ENCODE results near the gene GABRG3.

GABRG3 gene

DNA sequence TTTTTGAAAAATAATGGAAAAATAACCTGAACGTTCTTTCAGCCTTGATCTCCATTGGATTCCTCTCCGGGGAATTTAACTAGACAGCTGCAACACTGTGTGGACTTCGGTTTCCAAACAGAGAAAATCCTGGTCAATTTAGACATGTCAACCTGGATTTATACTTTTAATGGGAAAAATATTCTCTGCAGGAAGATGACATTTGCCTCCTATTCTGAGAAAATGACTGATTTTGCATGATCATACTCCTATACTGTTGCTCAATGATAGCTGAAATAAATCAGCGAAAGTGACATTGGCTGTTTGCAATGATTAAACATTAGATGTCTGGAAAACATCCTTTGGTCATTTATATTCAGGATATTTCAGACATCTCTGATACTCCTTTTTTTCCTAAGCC lies 94.8 kb downstream of the GABRG3 start:
- no peak for DNase-seq

DNA sequence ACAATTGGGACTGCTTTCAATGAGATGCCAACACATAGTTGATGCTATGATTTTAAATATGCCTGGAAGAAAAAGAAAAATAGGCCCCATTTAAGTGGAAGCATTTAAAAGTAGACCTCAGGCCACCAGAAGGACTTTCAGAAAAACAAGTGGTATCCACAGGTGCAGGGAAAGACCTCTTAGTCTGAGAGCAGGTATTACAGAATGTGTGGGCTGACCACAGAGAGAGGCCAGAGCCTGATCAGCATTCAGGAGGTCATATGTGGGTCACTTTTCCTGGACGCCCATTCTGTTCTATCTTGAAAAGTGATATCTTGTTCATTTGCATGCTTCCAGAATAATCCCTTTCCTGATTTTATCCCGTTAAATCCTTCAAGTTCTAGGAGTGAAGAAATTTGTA lies 95.5 kb downstream of the GABRG3 start:
- DNase-seq, result no peak

DNA sequence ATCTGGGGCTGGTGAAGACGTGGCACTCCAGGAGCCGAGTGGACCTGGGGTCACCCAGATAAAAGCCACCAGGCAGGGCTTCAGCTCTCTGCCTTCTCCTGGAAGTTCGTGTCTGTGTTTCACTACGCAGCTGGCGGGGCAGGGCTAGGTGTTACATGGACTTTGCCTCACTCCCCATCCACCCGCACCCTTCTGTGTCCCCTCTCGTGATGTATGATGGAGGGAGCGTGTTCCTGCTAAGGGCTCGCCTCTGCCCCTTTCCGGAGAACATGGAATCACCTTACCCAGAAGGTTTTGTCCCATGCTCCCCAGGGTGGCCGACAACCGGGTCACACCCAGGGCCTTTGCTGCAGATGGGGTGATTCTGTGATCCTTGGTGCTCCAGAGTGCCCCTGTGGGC lies 96.2 kb downstream of the GABRG3 start:
- no peak for DNase-seq

DNA sequence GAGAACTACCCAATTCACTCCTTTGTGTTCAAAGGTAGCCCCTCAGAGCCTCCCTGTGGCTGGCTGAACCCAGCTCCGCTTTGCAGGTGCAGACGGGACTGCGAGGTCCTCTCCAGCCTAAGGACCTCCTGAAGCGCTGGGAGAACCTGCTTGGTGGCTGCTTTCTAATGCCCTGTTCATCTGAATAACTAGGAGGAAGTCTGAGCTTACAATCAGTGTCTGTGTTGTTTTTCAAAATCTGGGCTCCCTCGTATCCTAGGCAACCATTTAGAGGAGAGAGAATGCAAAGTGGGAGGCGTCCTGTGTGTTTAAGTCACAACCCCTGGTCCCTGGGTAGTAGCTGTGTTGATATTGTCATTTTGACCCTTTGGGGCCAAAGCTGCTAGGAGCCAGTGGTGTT lies 99.9 kb downstream of the GABRG3 start:
- no peak for DNase-seq

DNA sequence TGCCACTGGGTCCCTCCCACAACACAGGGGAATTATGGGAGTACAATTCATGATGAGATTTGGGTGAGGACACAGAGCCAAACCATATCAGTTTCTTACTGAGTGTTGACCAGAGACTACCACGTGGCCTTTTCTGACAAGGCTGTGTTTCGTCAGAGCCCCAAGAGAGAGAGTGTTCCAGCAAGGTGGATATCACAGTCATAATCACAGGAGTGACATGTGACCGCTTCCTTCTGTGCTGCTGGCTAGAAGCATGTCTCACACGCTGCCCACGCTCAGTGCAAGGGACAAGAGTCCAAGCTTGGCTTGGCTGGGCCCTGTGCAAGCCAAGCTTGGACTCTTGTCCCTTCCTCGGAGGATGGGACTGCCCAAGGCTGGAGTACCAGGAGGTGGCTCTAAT lies 103.2 kb downstream of the GABRG3 start:
- DNase-seq, result no peak

DNA sequence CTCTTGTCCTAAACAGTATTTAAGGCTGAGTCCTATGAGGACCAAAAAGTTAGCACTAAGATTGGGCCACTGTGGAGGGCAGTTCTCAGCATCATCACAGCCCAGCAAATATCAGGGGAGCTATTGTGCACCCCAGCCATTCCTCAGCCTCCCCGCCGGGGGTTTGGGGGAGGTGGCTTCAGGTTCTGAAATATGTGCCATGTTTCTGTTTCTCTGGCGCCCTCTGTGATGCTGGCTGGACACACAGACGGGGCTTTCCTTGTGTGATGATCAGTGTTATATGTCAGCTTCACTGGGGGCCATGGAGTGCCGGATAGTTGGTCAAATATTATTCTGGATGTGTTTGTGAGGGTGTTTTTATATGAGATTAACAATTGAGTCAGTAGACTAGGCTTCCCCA lies 106.8 kb downstream of the GABRG3 start:
- DNase-seq, result no peak

DNA sequence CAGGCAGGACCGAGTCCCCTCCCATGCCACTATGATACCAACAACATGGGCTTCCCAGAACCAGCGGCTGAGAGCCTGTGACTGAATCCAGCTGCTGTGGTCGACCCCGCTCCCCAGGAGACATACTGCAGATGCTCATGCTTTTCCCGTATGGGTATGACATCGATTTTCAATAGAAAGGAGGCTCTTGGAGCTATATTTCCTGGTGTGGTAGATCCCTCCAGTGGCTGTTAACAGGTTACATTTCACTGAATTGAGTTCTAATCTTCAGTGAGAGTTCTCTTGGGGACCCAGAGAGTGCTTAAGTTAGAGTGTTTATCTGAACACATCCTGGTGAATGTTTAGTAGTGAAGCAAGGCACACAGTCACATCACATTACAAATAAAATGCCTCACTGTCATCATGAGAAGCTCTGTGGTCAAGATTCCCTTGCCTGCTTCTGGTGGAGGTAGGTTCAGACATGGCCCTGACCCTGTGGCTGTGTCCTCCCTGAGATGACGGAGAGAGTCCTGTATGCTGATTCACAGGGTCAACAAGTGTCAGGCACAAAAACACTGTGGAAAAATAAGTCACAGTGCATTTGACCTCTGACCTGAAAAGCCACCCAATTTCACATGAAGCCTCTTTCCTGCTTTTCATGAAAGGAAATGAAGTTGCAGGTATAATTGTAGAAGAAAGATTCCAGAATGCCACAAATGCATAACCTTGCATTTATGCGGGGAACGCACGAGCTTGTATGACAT lies 110.9 kb downstream of the GABRG3 start:
- no peak for DNase-seq

DNA sequence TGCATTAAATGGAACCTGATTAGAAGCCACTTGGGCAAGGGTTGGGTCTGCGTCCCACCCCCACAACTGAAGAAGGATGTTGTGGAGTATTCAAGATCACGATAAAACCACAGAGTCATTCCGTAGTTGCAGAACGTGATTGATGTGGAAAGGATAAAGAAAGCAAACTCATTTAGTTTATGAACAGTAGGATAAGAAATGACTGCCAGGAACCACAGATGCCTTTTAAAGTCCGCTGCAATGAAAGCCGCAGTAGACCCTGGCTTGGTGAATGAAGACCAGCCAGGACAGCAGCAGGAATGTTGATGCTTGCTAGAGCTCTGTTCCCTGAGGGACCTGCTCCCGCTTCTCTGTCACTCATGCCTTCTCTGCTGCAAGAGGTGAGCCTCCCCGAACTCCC lies 111.5 kb downstream of the GABRG3 start:
- DNase-seq, result no peak

DNA sequence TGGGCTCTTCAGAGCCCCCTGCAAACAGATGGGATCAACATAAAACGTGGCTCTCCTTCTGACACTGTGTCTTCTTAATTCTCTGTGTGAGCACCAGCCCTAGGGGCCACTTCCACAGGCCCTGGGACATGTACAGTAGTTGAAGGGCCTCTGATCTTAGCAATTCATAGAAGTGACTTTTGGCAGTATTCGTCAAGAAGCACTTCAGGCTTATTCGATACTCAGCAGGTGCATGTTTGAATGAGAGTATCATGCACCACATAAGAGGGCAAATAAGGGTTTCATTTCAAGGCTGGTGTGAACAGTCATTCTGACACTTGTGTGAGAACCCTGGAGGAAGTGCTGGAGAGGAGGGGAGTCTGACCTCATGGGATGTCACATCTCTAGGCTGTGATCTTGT lies 113.9 kb downstream of the GABRG3 start:
- DNase-seq, result no peak

DNA sequence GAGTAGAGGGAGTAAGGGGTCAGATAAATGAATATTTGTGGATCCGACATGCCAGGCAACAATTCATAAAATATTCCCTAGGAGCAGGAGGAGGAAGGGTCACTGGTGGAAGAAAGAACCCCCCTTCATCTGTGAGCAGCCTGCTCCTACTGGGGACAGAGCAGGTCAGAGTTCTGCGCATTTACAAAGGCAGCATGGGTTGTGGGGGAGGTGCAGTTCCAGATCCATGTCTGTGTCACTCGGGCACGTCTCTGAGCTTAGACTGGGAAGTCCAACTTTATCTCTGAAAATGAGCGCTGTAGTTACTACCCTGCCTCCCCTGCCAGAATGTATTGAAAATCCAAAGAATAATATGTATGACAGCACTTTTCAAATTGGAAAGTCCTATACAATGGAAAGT lies 115.2 kb downstream of the GABRG3 start:
- DNase-seq, result no peak

DNA sequence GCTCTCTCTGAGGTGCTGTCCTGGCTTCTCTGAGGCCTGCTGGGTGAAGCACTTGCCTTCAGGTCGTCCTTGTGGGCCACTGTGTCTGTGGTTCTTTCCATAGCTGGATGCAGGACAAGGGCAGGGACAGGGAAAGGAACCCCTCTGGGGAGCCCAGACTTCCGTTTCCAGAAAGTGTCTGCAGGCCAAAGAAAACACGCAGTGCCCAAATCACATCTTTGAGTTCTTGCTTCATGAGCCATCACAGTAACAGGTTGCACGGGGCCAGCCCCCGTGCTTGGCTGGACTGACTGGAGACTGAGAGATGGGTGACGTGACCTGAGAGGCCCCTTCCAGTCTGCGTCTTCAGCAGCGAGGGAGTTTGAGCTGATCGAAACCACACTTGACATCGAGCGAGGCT lies 115.8 kb downstream of the GABRG3 start:
- no peak for DNase-seq

DNA sequence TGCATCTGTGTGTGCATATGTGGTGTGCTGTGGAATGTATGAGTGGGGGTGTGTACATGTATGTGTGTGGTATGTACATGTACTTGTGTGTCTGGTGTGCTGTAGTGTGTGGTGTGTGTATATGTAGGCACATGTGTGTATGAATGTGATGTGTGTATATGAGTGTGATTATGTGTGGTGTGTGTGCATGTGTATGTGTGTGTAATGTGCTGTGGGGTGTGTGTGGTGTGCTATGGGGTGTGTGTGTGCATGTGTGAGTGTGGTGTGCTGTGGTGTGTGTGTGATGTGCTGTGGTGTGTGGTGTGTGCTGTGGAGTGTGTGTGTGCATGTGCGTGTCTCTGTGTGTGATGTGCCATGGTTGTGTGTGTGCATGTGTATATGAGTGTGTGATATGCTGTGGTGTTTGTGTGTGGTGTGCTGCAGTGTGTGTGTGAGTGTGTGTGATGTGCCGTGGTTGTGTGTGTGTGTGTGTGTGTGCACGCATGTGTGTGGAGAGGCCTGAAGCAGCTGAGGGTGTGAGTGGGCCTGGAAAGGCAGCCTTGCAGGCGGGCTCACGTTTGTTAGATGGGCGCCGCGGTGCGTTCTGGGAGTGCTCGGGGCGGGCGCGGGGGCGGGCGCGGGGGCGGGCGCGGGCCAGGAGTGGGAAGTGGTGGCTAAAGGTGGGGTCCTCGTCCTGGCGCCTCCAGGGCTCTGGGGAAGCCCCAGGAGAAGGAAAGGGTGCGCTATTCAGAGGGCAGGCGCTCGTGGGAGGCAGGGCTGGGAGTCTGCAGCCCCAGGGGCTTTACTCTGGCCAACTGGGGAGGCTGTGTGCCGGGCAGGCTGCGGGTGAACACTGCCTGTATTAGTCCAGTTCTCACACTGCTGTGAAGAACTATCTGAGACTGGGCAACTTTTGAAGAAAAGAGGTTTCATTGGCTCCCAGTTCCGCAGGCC lies 116.9 kb downstream of the GABRG3 start:
- DNase-seq, result no peak

DNA sequence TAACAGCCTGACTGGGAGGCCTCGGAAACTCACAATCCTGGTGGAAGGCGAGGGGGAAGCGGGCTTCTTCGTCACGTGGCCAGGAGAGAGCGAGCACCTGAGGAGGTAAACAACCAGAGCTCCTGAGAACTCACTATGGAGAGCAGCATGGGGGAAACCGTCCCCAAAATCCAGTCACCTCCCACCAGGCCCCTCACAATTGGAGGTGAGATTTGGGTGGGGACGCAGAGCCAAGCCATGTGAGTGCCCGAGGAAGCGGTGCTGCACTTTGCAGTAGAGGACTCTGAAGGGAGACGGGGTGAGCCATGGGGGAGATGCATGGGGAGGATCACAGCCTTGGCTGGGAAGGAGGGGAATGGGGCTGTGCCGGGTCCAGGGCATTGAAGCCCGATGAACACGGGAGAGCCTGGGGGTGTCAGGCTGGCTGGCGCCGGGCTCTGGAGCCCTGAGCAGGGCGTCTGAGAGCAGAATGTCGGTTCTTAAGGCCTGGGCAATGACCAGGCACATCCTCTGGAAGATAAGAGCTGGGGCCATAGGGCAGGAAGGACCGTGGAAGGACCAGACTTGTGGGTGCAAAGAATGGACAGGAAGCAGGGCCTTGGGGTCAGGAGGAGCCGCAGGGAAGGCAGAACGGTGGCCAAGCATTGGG lies 117.7 kb downstream of the GABRG3 start:
- DNase-seq, result no peak

DNA sequence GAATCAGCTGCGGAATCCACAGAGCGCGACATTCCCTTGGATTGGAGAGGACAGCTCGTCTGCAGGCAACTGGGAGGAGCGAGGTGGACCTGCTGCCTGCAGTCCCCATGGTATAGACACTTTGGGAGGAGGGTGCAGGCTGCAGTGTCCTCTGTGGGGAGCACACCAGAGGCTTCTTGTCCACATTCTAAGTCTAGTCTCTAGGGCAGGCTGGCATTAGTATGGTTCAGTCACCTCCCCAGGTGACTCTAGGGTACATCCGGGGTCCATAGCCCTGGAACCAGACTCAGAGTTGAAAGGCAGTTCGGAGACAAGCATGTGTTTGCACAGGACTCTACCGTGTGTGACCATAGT lies 118.2 kb downstream of the GABRG3 start:
- no peak for DNase-seq

DNA sequence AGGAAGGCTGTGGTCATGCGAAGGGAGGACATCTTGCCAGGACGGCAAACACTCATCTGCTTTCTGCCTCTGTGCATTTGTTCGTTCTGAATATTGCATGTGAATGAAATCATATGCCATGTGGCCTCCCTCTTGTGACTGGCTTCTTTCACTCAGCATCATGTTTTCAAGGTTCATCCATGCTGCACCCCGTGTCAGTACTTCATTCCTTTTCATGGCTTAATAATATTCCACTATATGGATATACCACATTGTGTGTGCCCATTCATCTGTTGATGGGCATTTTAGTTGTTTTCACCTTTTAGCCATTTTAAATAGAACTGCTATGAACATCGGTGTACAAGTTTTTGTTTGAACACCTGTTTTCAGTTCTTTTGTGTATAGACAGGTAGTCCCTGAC lies 118.7 kb downstream of the GABRG3 start:
- no peak for DNase-seq

DNA sequence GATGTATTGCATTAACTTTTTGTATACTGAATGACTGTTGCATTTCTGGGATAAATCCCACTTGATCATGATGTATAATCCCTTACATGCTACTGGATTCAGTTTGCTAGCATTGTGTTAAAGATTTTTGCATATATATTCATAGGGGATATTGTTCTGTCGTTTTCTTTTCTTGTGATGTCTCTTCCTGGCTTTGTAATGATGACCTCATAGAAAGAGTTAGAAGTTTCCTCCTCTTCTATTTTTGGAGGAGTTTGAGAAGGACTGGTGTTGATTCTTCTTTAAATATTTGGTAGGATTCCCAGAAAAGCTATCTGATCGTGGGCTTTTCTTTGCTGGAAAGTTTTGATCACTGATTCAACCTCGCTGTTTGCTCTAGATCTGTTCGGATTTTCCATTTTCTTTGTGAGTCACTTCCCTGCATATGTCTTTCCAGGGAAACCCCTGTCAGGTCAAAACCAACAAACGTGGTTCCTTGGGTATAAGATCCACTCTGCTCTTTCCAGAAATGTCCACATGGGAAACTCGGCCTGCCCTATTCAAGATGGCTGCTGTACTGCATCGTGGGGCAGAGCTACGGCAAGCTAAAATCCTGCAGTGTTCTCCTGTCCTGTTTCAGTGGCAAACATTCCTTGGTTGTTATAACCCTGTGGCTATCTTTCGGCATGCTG lies 120.4 kb downstream of the GABRG3 start:
- no peak for DNase-seq

DNA sequence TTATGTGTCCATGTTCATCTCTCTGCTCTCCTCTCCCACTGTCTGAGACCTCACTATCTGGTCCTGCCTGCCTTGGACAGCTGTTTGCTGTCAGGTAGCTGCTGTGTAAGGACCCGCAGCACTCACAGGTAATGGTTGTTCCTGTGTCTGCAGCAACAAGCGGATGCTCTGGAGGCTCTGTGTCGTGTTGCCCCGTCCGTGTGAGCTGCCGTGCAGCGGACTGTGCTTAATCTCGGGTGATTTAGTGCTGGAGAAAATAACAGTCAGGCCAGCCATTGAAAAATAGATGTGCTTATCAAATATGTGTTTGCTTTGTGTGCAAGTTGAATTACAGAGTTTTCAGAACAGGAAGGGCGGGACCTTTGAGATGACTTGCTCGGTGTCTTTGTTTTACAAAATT lies 121.4 kb downstream of the GABRG3 start:
- no peak for DNase-seq

DNA sequence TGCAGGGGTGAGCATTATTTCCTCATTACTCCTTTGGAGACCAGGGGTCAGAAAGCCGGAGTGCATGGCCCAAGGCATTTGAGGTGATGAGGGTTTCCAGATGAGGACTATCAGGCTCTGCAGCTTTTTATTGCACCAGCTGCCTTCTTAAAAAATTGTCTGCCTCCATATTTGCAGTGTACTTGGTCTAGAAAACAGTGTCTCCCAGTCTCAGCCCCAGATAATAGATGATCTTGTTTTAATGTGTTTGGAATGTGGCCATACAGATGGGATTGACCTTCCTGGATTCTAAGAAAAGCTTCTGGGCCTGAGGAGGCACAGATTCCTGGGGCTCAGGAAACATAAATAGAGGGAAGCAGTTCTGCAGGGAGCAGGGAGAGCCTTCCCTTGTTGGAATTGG lies 123.3 kb downstream of the GABRG3 start:
- no peak for DNase-seq

DNA sequence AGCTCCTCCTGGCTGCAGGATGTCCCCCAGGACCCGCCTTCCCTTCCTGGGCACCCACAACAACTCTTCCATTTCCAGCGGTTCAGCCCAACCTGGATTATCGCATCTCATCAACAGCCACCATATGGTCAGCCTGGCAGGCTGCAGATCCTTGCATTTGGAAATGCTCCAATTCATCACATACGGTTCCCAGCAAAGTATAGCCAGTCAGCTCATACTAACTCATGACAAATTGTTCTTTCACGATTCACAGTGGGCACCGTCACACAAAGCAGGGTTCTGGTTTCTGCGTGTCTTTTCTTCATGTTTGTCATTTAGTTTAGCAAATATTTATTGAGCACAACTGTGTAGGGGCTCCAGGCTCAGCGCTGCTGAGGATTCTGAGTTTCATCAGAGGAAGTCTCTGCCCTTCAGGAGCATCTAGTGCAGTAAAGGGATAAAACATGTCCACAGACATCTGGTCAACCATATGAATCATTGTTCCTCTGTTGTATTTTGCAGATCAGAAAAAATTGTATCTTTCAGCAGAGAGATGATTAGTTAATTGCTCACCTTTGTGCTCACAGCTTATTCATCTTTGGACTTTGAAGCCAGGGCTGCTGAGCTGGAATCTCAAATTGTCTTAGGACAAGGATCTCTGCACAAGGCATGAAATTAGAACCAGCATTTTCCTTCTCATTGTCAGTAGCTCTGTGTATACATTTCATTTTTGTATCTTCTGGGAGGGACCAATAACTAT lies 125.1 kb downstream of the GABRG3 start:
- no peak for DNase-seq

DNA sequence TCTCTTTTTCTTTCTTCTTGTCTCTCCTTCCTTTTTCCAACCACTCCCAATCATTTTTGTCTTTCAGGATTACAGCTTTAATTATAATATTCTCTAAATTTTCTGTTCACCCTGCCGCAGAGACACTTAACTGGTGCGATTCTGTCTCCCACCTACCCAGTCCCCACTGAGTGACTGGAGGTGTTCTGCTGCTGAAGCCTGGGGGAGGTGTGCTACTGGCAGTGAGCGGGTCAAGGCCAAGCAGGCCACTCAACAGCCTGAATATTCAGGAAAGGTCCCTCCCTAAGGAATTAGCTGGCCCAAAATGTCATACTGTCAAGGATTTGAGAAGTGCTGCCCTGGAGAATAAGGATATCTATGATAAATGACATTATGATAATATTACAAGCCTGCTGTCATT lies 126.5 kb downstream of the GABRG3 start:
- no peak for DNase-seq

DNA sequence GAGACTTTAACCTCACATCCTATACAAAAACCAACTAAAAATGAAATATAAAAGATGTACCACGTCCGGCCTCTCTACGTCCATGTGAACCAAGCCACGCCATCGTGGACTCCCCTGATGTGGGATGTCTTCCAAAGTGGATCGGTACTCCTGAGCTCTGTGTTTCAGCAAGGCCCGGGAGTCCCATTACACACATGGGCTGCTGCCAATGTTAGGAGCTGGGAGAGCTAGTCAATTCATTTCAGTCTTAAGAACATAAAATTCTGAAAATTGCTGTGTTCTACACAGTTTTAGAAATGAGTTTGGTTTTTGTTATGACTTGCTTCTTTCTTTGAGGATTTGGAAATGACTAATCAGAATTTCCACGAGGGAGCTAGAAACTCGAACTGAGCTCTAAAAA lies 131.0 kb downstream of the GABRG3 start:
- no peak for DNase-seq

DNA sequence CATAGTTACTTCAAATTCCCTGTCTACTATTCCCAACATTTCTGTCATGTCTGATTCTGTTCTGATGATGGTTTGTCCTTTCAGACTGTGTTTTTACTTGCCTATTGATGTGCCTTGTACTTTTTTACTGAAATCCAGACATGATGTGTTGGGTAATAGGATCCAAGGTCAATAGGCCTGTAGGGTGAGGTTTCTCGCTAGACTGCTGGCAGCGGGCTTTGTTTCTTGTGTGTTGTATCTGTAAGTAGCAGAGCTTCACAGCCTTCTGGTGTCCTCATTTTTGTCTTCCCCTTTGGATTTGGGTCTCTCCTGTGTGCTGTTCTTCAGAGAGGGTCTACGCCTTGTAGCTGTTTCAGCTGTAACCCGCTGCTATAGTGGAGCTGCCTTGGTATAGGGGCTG lies 140.3 kb downstream of the GABRG3 start:
- no peak for DNase-seq

DNA sequence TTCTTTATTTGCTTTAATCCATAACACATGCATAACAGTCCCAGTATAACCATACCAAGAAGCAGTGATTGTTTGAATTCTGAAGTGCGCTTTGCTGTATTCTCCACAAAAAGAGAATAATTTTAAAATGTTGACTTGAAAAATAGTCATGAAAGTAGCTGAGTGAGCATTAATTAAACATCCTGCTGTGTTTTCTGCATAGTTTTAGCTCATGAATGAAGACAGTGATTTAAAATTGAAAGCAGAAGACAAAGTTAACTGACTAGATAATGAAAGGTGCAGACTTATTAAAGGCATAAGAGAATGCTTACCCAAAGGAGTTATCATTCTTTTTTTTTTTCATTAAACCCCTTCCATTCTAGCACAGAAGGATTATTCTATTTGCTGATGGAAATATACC lies 143.5 kb downstream of the GABRG3 start:
- DNase-seq, result no peak
